GM23338 (cell line): ENCODE measurements around the gene LSM14B.

Source experiments
- EZH2phosphoT487 ChIP-seq: fragments of 200-600 bp; sonication (generic); IDR thresholded peaks from one replicate; pipeline ENCODE4 v1.8.1; 2018; ENCODE audit warnings: antibody characterized with exemption; ENCODE audit not compliant: unreplicated experiment
- POLR2AphosphoS5 ChIP-seq: IDR thresholded peaks from 2 replicates; pipeline ENCODE4 v1.6.1; 2016; ENCODE audit warnings: antibody characterized with exemption, low read depth
- TF ChIP-seq, protein P1 (sequence below), 2 experiments: fragments of 200-600 bp in 1 of 2; sonication (generic) in 1 of 2; conservative IDR thresholded peaks; 2 replicates each; pipeline versions ENCODE4 v1.5.1 to v1.6.1; 2016 to 2017; ENCODE audit warnings: antibody characterized with exemption in 2 of 2, low read depth in 2 of 2, mild to moderate bottlenecking in 2 of 2, moderate library complexity in 1 of 2

DNA sequence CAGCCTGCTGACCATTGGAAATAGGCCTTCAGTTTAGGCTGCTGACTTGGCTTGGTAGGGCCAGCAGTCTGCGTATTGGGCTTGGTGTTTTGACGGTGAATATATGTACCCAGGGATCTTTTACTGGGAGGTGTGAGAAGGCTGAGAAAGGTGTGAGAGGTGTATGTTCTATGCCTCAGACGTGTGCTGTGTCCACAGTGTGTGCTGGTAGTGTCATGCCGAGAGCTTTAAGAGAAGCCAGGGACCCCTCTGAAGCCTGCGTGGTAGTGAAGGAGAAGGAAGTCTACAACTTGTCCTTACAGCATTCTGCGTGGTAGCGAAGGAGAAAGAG is 23.4 kb downstream of the LSM14B start:
- no peak for TF ChIP-seq EZH2phosphoT487
- TF ChIP-seq, protein P1, sequence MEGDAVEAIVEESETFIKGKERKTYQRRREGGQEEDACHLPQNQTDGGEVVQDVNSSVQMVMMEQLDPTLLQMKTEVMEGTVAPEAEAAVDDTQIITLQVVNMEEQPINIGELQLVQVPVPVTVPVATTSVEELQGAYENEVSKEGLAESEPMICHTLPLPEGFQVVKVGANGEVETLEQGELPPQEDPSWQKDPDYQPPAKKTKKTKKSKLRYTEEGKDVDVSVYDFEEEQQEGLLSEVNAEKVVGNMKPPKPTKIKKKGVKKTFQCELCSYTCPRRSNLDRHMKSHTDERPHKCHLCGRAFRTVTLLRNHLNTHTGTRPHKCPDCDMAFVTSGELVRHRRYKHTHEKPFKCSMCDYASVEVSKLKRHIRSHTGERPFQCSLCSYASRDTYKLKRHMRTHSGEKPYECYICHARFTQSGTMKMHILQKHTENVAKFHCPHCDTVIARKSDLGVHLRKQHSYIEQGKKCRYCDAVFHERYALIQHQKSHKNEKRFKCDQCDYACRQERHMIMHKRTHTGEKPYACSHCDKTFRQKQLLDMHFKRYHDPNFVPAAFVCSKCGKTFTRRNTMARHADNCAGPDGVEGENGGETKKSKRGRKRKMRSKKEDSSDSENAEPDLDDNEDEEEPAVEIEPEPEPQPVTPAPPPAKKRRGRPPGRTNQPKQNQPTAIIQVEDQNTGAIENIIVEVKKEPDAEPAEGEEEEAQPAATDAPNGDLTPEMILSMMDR (conservative IDR thresholded peaks at IDR 0.05; ENCODE audit: low read depth in 2 of 2), result no peak
- TF ChIP-seq POLR2AphosphoS5, result no peak
